Renal pelvis (tissue), 4 donors: ENCODE results near the gene STK32C. TPM values are rescaled to one million over a fixed set of nuclear protein-coding genes. Genes with fewer than 3 reads are reported as not detected.

ENCODE experiments used
- DNase-seq: peaks from one replicate; pipeline ENCODE4 v3.0.0-alpha.2; 2013
- polyA plus RNA-seq, 3 donors: library from polyadenylated mRNA; unstranded; fragments of 120-200 nt; gene quantifications; one replicate each; pipeline ENCODE4 v1.2.1, GENCODE V29; 2013; ENCODE audit not compliant: insufficient read length in 3 of 3

The STK32C gene
- polyA plus RNA-seq, 3 donors: 11.6 to 15.4 (median 12.4) TPM

GRCh38 chr10:132213917-132214316 is 93.8 kb downstream of the STK32C start:
- no peak for DNase-seq

GRCh38 chr10:132212816-132213215 is 94.9 kb downstream of the STK32C start:
- no peak for DNase-seq

- no peak for DNase-seq
Measured at GRCh38 chr10:132211246-132211645, 96.5 kb downstream of the STK32C start.

- DNase-seq: no peak
Measured at GRCh38 chr10:132210766-132211165, 97.0 kb downstream of the STK32C start.

DNA sequence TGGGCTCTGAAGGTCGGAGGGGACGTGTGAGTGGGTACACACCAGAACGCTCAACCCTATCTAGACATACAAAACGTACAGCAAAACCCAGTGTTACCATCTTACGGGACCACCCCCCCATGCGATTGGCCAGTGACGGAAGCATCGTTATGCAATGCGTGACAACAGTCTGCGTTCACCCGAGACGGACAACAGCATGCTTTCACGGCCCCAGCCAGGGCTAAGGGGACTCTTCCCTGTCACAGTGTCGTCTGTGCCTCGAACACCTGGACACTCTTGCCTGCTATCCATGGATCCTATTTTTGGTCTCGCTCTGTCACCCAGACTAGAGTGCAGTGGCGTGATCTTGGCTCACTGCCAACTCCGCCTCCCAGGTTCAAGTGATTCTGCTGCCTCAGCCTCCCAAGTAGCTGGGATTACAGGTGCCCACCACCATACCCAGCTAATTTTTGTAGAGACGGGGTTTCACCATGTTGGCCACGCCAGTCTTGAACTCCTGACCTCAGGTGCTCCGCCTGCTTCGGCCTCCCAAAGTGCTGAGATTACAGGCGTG is 97.7 kb downstream of the STK32C start:
- no peak for DNase-seq

- DNase-seq: no peak
Measured at GRCh38 chr10:132209130-132209529, 98.6 kb downstream of the STK32C start.

DNA sequence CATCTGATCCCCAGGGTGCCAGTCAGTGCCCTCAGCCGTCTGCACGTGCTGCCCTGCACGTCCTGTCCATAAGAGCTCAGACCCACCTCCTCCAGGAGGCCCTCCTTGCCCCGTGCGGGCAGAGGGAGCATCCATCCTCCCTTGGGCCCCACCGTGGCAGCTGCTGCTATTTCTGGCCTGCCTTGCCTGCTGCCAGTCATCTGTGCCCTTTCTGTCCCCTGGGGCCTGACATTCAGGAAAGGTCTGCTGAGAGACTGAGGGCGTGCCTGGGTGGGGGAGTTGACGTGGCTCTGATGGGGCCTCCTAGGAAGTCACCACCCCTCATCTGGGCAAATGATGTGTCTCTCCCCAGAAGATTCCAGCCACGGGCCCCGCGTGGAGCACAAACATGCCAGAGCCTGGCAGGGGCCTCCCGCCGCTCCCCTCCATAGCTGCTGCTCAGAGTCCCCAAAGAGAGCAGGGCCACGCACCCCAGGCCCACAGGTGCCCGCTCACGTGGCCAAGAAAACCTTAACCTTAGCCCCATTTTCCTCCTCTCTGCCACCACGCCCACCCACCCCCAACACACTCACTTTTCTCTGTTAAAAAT is 99.2 kb downstream of the STK32C start:
- no peak for DNase-seq

DNA sequence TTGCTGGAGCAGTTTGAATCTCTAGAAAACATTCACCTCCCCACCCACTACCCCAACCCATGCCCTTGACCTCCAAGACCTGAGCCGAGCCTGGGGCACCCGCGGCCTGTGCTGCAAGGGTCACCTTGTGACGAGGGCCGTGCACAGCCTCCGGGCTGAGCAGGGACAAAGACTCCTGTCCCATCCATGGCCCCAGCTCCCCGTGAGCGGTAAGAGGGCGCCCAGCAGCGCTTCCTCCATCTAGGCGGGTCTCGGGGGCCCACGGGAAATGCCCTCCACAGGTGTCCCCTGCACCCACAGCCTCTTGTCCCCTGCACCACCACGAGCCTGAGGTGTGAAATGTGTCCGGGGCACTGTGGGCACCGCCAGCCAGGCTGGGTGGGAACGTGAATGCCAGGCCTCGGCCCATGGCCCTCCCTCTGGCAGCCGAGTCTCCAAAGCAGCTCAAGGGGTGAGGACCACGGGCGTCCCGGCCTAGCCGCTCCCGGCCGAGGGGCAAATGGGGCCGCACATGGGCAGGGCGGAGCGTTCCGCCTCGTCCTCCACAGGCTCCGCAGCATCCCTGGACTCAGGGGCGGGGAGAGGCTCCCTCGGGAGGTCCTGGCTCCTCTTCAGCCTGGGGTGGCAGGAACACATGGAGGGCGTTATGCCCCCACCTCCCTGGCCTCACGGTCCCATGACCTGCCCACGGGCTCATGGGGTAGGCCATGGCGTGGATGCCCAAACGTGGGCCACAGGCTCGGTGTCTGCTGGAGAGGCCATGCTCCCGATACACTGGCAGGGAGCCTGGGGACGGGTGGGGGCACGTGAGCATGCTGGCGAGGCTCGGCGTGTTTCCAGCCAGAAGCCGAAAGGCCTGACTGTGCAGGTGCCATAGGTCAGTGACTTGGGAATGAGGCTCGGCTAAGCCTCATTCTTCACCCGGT is 100.0 kb downstream of the STK32C start:
- no peak for DNase-seq

DNA sequence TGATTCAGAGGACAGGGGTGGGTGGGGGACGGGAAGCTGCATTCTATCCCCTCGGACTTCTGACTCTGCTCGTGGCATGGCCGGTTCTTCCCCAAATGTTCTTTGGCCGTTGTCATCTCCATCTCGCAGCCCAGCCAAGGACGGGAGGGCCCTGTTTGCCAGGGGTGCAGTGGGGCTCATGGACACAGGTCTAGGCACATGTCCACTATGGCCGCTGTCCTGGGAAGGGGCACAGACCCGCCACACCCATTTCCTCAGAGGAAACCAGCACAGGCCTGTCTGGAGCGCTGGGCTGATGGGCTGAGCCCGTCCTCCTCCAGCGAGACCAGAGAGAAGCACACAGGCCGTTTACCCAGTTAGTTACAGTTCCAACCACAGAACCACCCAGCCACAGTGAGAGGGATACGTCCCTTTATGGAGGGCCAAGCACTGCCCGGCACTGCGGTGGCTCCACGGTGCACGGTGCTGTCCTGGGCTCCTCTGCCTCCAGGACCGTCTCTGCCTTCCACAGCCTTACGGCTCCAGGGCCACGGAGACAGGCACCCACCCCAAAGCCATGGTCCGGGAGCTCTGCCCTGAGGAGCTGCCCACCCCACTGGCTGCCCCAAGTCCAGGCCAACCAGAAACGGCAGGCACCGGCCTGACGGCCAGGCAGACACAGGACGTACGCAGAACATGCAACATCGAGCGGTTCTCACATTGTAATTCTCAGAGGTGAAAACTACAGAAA is 100.8 kb downstream of the STK32C start:
- DNase-seq: no peak

- DNase-seq: no peak
Measured at GRCh38 chr10:132206377-132206745, 101.4 kb downstream of the STK32C start.

DNA sequence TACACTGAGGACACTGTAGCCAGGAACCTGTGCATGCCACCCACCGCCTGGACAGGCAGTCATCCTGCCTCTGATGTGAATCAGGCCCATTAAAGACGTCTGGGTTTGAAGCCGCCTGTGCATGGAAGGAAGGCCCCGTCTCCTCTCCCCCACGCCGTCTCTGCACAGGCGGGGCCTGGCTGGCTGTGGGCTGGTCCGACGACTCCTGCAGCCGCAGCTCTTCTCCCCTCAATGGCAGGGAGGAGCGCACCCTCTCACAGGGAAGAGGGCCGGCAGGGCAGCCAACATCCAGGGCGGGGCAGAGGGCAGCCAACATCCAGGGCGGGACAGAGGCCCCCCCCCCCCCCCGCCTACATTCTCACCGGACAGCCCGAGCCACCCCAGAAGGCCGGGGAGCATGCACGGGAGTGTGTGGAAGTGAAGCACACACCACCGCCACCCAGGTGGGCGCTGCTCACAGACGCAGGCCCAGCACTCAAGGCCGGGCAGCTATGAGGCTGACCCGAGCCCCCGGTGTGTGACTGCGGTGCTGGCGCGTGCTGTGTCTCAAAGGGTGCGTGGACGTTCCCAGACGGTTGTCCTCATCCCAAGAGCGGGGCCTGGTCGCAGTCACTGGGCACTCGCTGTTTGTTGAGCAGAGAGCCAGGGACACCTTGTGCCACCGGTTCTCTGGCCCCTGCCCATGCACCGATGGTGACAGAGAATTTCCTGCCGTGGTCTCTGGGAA is 101.9 kb downstream of the STK32C start:
- no peak for DNase-seq

DNA sequence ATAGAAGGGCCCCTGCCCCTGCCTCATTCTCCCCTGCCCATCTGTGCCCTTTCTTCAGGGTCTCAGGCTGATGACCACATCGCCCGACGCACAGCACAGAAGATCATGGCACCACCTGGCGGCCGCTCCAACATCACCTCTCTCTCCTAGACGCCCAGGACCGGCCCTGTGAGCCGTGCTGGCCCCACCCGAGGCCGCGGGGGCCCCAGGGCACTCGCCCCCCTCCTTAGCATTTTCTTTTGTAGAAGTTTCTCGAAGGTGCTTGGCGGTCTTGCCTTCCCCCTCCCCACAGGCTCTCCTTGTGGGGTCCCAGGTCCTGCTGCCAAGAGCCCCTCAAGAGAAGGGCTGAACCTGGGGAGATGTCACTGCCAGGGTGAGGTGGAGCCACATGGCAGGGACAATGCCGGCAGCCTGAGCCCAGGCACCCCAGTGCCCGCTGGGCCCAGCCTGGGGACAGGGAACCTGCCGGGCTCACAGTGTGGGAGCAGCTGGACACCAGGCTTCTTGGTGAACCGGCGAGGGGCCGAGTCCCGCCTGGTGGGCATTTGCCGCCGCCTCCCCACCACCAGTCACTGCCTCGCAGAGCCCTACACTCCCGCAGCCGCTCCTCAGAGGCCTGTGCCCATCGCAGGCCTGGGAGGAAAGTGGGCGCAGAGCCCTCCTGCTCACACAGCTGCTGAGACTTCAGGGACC is 102.8 kb downstream of the STK32C start:
- DNase-seq: no peak

GRCh38 chr10:132204078-132204780 is 103.5 kb downstream of the STK32C start:
- DNase-seq: no peak

- no peak for DNase-seq
Measured at GRCh38 chr10:132203256-132204077, 104.3 kb downstream of the STK32C start.

- no peak for DNase-seq
Measured at GRCh38 chr10:132202070-132202970, 105.4 kb downstream of the STK32C start.

GRCh38 chr10:132201111-132201969 is 106.4 kb downstream of the STK32C start:
- DNase-seq: no peak

DNA sequence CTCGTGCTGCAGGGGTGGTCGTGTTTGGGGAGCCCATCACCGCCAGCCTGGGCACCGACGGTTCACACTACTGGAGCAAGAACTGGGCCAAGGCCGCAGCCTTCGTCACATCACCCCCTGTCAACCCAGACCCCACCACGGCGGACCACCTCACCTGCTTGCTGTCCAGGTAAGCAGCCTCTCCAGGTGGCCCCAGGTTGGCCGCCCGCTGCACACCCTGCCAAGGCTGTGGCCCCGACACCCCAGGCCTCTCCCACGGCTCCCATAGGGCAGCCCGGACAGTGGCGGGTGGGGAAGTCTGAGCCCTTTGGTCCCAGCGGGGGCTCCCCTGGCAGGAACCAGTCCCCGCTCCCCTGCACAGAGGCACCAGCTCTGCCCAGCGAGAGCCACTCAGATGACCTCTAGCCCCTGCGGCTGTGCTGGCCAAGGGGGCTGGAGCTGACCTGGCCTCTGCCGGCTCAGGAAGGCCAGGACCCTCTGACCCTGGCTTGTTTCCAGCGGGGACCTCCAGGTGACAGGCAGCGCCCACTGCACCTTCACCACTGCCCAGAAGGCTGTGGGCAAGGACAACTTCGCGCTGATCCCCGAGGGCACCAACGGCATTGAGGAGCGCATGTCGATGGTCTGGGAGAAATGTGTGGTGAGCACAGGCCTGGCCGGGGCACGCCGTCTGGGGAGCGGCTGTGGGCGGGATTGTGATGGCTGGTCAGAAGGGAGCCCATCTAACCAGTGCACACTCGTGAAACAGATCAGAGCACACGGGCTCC is 107.2 kb downstream of the STK32C start:
- DNase-seq: no peak
